NCI-H748 treated with DMSO at 0.1 percent for 48 hours (cell line): ENCODE results near the gene LTV1.
"Not testable (repeated sequence)": the region's sequence is repeated elsewhere in the genome, so short reads cannot be mapped to it uniquely, and the experiment has no call there.

Source experiments
- DNase-seq: peaks from one replicate; lab custom pipeline; 2025; lab: John Stamatoyannopoulos, UW

Gene LTV1

DNA sequence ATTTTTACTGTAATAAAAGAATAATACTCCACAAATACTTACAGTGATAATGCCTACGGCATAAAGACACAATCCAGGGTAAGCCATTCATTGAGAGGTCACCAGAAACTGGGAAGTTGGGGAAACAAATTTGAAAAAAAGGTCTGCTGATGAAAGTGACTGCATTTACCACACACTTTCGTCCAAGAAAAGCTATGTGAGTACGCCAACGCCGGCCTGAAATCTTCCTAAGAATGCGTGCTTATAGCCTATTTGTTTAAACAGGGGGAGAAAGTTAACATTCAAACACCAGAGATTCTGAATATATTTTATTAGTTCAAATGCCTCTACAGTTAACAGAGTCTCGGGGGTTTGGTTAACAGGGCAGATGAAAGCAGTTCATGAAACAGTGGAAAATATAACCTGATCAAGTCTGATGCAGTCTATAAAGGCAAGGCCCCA lies 657 bp upstream of the LTV1 start:
- no peak for DNase-seq

- DNase-seq, result no peak
Observed at GRCh38 chr6:143843677-143843999, 500 bp downstream of the LTV1 start.

DNA sequence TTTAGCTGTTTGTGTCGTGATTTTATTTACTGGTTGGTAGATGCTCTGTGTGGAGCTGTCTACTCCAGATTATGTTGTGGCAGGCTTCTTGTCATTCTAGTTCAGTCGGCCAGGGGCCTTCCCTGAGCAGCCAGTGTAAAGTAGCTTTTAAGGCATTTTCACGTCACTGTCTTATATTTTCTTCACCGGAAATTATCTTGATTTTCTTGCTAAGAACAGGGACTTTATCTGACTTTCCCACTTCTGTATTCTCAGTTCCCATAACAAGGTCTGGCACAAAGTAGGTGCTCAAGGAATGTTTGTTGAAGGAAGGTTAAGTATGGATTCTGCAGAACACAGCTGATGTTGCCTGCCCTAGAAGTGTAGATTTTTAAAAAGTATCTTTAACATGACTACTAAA lies 868 bp downstream of the LTV1 start:
- DNase-seq, result no peak

DNA sequence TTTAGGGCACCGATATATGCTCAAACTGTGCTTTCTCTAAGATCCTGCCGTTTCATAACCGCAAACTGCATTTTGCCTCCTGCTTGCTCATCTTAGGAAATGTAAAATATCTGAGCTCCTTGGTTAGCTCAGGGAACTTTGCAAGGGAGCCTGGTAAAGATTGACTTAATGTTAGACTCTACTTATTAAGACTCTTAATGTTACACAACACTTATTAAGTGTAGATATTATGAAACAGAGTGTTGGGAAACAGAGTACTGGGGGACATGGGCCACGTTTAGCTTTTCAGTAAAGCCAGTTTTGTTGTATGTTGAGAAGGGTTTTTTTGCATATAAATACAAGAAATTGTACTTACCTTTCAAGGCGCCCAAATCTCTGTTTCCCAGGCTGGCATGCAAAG lies 1.9 kb downstream of the LTV1 start:
- no peak for DNase-seq

DNA sequence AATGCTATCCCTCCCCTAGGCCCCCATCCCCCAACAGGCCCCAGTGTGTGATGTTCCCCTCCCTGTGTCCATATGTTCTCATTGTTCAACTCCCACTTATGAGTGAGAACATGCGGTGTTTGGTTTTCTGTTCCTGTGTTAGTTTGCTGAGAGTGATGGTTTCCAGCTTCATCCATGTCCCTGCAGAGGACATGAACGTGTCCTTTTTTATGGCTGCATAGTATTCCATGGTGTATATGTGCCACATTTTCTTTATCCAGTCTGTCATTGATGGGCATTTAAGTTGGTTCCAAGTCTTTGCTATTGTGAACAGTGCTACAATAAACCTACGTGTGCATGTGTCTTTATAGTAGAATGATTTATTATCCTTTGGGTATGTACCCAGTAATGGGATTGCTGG lies 8.6 kb downstream of the LTV1 start:
- not testable (repeated sequence) for DNase-seq

GRCh38 chr6:143855057-143855456 lies 11.9 kb downstream of the LTV1 start:
- not testable (repeated sequence) for DNase-seq

DNA sequence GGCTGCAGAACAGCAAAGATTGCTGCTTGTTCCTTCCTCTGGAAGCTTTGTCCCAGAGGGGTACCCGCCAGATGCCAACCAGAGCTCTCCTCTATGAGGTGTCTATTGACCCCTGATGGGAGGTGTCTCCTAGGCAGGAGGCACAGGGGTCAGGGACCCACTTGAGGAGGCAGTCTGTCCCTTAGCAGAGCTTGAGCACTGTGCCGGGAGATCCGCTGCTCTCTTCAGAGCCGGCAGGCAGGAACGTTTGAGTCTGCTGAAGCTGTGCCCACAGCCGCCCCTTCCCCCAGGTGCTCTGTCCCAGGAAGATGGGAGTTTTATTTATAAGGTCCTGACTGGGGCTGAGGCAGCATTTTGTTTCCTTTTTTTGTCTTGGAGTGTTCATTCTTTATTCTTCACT lies 13.6 kb downstream of the LTV1 start:
- DNase-seq, result not testable (repeated sequence)

DNA sequence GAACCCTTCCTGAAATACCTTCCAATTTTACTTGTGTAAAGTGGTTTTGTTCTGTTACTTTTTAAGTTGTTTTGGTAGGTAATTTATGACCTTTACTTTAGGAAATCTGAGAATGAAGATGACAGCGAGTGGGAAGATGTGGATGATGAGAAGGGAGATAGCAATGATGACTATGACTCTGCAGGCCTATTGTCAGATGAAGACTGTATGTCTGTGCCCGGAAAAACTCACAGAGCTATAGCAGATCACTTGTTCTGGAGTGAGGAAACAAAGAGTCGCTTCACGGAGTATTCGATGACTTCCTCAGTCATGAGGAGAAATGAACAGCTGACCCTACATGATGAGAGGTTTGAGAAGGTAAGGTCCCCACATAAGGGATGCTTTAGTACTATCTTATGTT lies 14.5 kb downstream of the LTV1 start:
- DNase-seq, result no peak

- no peak for DNase-seq
Observed at GRCh38 chr6:143859891-143860660, 16.9 kb downstream of the LTV1 start.

- no peak for DNase-seq
Observed at GRCh38 chr6:143863771-143864170, 20.6 kb downstream of the LTV1 start.

DNA sequence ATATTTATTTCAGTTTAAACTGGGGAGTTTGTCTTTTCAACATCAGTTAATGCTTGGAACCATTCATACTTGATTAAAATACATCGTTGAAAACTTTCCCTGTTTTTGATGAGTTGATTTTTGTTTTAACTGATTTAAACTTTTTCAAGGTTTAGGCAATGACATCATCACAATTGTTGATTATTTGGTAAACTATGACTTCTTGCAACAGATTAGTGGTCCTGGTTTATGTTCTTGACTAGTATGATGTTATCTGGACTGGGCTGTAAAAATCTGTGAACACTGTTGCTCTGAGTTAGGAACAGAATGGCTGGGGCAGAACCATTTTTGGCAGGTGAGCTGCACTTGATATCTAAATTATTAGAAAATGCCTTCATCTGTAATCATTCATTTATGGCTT lies 21.1 kb downstream of the LTV1 start, which contains the start of gene ZC2HC1B:
ZC2HC1B (plus strand) TSS at position 241 of the 400 bp plus-strand sequence; CDS start at position 307, 66 bp downstream.
- no peak for DNase-seq

DNA sequence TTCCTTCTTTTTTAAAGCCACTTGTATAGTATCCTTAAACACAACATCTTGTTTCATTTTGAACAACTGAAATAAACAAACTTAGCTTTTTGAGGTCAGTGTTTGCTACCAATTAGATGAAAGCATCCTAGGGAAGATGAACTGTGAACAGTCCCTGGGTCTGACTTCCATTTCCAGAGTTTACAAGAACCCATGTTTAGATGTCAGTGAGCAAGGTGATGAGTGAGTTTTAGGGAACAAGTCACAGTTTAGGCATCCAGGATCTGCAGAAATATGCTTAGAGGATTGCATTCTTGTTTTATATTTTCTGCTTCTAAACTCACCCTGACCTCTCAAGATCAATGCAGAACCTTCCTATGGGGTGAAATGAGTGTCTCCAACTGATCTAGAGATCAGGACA lies 24.1 kb downstream of the LTV1 start:
- no peak for DNase-seq

DNA sequence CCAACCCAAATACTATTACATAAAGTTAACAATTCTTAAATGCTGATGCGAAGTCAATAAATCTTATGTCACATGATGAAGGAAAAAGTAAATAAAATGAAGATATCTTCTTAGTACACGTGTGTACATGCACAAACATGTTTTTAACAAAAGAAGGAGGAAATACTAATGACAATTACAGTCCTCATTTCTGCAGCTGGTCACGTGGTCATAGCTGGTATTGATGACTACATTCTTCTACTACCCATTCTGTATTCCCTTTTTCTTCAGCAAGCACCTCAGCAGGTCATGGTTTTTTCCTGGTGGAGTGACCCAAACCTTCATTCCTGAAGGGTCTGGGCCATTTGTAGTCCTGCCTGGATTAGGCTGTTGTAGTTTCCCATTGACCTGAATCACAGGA lies 25.7 kb downstream of the LTV1 start:
- not testable (repeated sequence) for DNase-seq

GRCh38 chr6:143871202-143871730 lies 28.1 kb downstream of the LTV1 start:
- not testable (repeated sequence) for DNase-seq

DNA sequence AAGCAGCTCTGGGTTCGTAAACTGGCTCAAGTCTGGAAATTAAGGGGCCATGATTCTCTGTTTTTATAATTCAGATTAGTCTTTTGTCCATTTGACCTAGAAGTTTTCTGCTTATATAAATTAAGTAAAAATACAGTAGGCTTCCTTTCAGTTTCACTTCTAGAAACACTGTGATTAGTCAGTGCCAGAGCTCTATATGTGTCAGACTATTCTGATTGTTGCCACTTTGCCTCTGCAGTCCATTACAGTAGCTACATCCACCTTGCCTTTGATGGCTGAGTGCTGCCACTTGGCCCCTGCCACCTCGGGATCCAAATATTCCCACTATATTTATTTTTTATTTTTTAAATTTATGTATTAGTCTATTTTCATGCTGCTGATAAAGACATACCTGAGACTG lies 29.1 kb downstream of the LTV1 start:
- no peak for DNase-seq

- DNase-seq, result not testable (repeated sequence)
Observed at GRCh38 chr6:143873600-143873999, 30.5 kb downstream of the LTV1 start.

DNA sequence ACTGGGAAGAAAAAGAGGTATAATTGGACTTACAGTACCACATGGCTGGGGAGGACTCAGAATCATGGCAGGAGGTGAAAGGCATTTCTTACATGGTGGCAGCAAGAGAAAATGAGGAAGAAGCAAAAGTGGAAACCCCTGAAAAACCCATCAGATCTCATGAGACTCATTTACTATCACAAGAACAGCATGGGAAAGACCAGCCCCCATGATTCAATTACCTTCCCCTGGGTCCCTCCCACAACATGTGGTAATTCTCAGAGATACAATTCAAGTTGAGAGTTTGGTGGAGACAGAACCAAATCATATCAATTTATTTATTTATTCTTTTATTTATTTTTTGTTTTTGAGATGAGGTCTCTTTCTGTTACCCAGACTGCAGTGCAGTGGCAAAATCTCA lies 31.4 kb downstream of the LTV1 start:
- not testable (repeated sequence) for DNase-seq

DNA sequence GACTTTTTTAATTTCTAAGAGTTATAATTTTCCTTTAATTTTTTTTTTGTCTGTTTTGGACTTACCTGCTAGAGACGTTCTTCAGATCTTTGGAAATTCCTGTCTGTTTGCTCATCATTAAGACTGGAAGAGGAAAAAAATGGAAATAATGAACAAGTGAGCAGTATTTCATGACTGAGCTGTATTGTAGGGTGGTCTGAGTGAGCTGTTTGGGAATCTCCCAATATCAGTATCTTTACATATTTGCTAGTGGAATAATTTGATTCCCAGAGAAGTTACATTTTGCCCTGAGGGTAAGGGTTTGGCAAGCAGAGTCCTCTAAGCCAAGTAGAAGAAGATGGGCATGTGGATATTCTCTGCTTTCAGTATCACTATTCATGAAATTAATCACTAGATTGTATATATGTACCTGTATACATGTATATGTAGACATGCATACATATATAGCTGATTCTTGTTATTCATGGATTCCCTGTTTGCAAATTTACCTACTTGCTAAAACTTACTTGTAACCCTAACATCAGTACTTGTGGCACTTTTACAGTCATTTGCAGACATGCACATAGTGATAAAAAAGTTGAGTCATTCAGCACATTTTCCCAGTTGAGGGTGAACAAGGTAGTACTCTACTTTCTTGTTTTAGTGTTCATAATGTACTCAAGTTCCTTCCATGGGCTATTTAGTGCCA lies 34.6 kb downstream of the LTV1 start:
- no peak for DNase-seq

- no peak for DNase-seq
Observed at GRCh38 chr6:143878272-143878760, 35.2 kb downstream of the LTV1 start.

- DNase-seq, result no peak
Observed at GRCh38 chr6:143880412-143880811, 37.3 kb downstream of the LTV1 start.

DNA sequence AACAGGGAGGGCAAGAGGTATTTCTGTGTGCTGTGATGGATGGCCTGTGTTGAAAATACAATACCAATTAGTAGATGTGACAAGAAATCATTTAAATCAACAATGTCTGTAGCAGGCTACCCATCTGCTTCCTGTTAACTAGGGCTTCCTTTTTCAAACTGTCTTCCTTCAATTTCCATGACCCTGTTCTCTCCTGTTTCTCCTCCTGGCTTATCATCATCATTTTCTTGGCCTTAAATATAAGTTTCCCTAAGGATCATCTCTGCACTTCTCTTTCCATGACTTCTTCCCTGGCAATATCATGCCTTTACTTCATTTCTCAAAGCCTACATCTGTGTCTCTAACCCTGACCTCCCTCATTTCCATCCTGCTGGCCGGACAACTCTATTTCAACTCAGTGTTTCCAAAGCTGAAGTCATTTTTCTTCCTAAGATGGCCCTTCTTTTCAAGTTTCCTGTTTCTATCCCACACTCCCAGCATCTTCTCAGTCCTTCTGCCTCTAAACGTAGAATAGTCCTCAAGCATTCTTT lies 39.3 kb downstream of the LTV1 start:
- no peak for DNase-seq

- DNase-seq, result no peak
Observed at GRCh38 chr6:143884216-143884900, 41.2 kb downstream of the LTV1 start.
